ENCODE results near the gene PBX4. TPM values are rescaled to one million over a fixed set of nuclear protein-coding genes. Genes with fewer than 3 reads are reported as not detected.

PBX4 gene
- total RNA-seq, 1 donor from 2014 or later, result 5.2 TPM

- Mint-ChIP-seq H3K4me1 (ENCODE audit: low read depth) (no peaks in the 10 kb centered on the region), H3K27me3 (no peaks in the 10 kb centered on the region), H3K27ac (no peak overlapping the region), H3K9me3 (ENCODE audit: low read depth) (no peaks in the 10 kb centered on the region), H3K36me3 (ENCODE audit: insufficient read depth) (peaks cover 17% of the 10 kb centered on the region), H3K4me3 (ENCODE audit: low read depth) (no peak overlapping the region)
- TF ChIP-seq, protein P1, sequence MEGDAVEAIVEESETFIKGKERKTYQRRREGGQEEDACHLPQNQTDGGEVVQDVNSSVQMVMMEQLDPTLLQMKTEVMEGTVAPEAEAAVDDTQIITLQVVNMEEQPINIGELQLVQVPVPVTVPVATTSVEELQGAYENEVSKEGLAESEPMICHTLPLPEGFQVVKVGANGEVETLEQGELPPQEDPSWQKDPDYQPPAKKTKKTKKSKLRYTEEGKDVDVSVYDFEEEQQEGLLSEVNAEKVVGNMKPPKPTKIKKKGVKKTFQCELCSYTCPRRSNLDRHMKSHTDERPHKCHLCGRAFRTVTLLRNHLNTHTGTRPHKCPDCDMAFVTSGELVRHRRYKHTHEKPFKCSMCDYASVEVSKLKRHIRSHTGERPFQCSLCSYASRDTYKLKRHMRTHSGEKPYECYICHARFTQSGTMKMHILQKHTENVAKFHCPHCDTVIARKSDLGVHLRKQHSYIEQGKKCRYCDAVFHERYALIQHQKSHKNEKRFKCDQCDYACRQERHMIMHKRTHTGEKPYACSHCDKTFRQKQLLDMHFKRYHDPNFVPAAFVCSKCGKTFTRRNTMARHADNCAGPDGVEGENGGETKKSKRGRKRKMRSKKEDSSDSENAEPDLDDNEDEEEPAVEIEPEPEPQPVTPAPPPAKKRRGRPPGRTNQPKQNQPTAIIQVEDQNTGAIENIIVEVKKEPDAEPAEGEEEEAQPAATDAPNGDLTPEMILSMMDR (IDR thresholded peaks at IDR 0.05; ENCODE audit: unreplicated experiment), result no peak
- no peak for DNase-seq (ENCODE audit: low spot score, unreplicated experiment)
Observed at GRCh38 chr19:19655641-19656343, 37.3 kb upstream of the PBX4 start.

- no peaks in the 10 kb centered on the region for H3K9me3 Mint-ChIP-seq (ENCODE audit: low read depth)
- no peak for DNase-seq (ENCODE audit: low spot score, unreplicated experiment)
- peaks cover 17% of the 10 kb centered on the region for H3K36me3 Mint-ChIP-seq (ENCODE audit: insufficient read depth)
- TF ChIP-seq, protein P1 (IDR thresholded peaks at IDR 0.05; ENCODE audit: unreplicated experiment), result no peak
- no peak overlapping the region for H3K27ac Mint-ChIP-seq
- no peaks in the 10 kb centered on the region for H3K4me1 Mint-ChIP-seq (ENCODE audit: low read depth)
- H3K4me3 Mint-ChIP-seq (ENCODE audit: low read depth), result no peak overlapping the region
- no peaks in the 10 kb centered on the region for H3K27me3 Mint-ChIP-seq
Observed at GRCh38 chr19:19655051-19655594, 36.6 kb upstream of the PBX4 start.

DNA sequence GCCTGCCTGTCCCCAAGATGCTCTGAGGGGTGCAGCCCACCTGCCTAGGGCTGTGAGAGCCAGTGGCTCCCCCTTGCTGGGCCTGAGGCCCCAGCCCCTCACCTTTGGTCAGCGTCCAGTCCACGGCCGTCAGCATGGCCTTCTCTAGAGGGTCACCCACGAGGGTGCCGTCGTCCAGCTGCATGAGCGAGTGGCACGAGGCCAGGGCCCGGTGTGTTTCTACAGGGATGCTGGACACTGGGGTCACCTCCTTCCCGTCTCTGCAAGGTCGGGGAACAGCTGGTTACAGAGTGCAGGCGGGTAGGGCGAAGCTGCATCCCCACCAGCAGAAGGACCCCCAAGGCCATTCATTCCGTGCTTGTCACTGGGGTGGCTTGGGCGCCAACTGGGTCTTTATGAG lies 36.0 kb upstream of the PBX4 start:
- DNase-seq (ENCODE audit: low spot score, unreplicated experiment), result no peak

GRCh38 chr19:19653597-19654147 lies 35.2 kb upstream of the PBX4 start:
- no peaks in the 10 kb centered on the region for H3K9me3 Mint-ChIP-seq (ENCODE audit: low read depth)
- H3K36me3 Mint-ChIP-seq (ENCODE audit: insufficient read depth), result peaks cover 20% of the 10 kb centered on the region
- H3K4me1 Mint-ChIP-seq (ENCODE audit: low read depth), result no peaks in the 10 kb centered on the region
- H3K4me3 Mint-ChIP-seq (ENCODE audit: low read depth), result no peak overlapping the region
- no peaks in the 10 kb centered on the region for H3K27me3 Mint-ChIP-seq
- no peak overlapping the region for H3K27ac Mint-ChIP-seq
- DNase-seq (ENCODE audit: low spot score, unreplicated experiment), result no peak
- TF ChIP-seq, protein P1 (IDR thresholded peaks at IDR 0.05; ENCODE audit: unreplicated experiment), result no peak

More for the DNA sequence above, 36.0 kb upstream of the PBX4 start:
- Mint-ChIP-seq H3K36me3 (ENCODE audit: insufficient read depth) (peaks cover 18% of the 10 kb centered on the region), H3K9me3 (ENCODE audit: low read depth) (no peaks in the 10 kb centered on the region), H3K27me3 (no peaks in the 10 kb centered on the region), H3K4me1 (ENCODE audit: low read depth) (no peaks in the 10 kb centered on the region), H3K4me3 (ENCODE audit: low read depth) (no peak overlapping the region), H3K27ac (no peak overlapping the region)
- TF ChIP-seq, protein P1 (IDR thresholded peaks at IDR 0.05; ENCODE audit: unreplicated experiment), result no peak

- H3K4me1 Mint-ChIP-seq (ENCODE audit: low read depth), result no peaks in the 10 kb centered on the region
Observed at GRCh38 chr19:19652482-19653295, 34.2 kb upstream of the PBX4 start.

More at GRCh38 chr19:19652482-19653295, 34.2 kb upstream of the PBX4 start:
- peaks cover 17% of the 10 kb centered on the region for H3K36me3 Mint-ChIP-seq (ENCODE audit: insufficient read depth)
- DNase-seq (ENCODE audit: low spot score, unreplicated experiment), result no peak
- no peak overlapping the region for H3K27ac Mint-ChIP-seq
- no peaks in the 10 kb centered on the region for H3K9me3 Mint-ChIP-seq (ENCODE audit: low read depth)
- no peak overlapping the region for H3K4me3 Mint-ChIP-seq (ENCODE audit: low read depth)
- TF ChIP-seq, protein P1 (IDR thresholded peaks at IDR 0.05; ENCODE audit: unreplicated experiment), result no peak
- no peaks in the 10 kb centered on the region for H3K27me3 Mint-ChIP-seq
